ENCODE measurements around the gene CABP2. TPM values are rescaled to one million over a fixed set of nuclear protein-coding genes. Genes with fewer than 3 reads are reported as not detected.
A peak's percentile ranks its signal among the peaks of the same experiment; 100 is the strongest.
"Not testable (repeated sequence)": the region's sequence is repeated elsewhere in the genome, so short reads cannot be mapped to it uniquely, and the experiment has no call there.

The CABP2 gene
- total RNA-seq, 2 donors from 2014 or later: not detected

DNA sequence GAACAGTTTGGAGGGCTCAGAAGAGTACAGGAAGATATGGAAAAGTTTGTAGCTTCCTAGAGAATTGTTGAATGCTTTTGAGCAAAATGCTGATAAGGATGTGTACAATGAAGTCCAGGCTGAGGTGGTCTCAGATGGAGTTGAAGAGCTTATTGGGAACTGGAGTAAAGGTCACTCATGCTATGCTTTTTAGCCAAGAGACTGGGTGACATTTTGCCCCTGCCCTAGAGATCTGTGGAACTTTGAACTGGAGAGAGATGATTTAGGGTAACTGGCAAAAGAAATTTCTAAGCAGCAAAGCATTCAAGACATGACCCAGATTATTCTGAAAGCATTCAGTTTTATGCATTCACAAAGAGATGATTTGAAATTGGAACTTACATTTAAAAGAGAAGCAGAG is 27.9 kb upstream of the CABP2 start:
- no peaks in the 10 kb centered on the region for H3K27me3 ChIP-seq
- DNase-seq: no peak
- no peaks in the 10 kb centered on the region for H3K36me3 ChIP-seq
- no peak overlapping the region for H3K27ac ChIP-seq
- TF ChIP-seq, protein P1, sequence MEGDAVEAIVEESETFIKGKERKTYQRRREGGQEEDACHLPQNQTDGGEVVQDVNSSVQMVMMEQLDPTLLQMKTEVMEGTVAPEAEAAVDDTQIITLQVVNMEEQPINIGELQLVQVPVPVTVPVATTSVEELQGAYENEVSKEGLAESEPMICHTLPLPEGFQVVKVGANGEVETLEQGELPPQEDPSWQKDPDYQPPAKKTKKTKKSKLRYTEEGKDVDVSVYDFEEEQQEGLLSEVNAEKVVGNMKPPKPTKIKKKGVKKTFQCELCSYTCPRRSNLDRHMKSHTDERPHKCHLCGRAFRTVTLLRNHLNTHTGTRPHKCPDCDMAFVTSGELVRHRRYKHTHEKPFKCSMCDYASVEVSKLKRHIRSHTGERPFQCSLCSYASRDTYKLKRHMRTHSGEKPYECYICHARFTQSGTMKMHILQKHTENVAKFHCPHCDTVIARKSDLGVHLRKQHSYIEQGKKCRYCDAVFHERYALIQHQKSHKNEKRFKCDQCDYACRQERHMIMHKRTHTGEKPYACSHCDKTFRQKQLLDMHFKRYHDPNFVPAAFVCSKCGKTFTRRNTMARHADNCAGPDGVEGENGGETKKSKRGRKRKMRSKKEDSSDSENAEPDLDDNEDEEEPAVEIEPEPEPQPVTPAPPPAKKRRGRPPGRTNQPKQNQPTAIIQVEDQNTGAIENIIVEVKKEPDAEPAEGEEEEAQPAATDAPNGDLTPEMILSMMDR (IDR thresholded peaks at IDR 0.05): no peak
- H3K4me1 ChIP-seq: no peaks in the 10 kb centered on the region
- no peak overlapping the region for H3K9ac ChIP-seq (ENCODE audit: low read depth in 2 of 2, low read length in 2 of 2)
- no peak overlapping the region for H3K4me3 ChIP-seq
- no peaks in the 10 kb centered on the region for H3K9me3 ChIP-seq
- intact Hi-C loops (cut with DNase I): no loop called here

DNA sequence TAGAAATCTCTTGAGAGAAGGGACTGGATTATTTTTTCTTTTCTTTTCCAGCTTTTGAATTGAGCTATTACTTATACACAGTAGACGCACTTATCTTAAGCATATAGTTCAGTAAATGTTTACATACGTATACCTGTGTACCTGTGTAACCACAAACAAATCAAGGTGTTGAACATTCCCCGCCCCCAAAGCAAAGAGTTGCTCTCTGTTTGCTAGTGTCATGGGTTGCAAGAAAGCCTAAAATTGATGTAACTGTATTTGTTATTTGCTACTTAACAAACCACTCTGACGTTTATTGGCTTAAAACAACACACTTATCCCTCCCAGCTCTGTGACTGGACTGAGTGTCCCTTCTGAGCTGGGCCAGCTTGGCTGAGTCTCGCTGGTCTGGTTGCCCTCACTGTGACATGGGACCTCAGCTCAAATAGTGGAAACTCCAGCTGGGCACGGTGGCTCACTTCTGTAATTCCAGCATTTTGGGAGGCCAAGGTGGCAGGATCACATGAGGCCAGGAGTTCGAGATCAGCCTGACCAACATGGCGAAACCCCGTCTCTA is 25.4 kb upstream of the CABP2 start:
- peaks cover 3% of the 10 kb centered on the region for H3K4me1 ChIP-seq
- no peak overlapping the region for H3K9ac ChIP-seq (ENCODE audit: low read depth in 2 of 2, low read length in 2 of 2)
- no peak for DNase-seq
- H3K4me3 ChIP-seq: no peak overlapping the region
- H3K27ac ChIP-seq: no peak overlapping the region
- no peaks in the 10 kb centered on the region for H3K36me3 ChIP-seq
- intact Hi-C loops (cut with DNase I): no loop called here
- H3K27me3 ChIP-seq: no peaks in the 10 kb centered on the region
- TF ChIP-seq, protein P1 (IDR thresholded peaks at IDR 0.05): no peak
- no peaks in the 10 kb centered on the region for H3K9me3 ChIP-seq

DNA sequence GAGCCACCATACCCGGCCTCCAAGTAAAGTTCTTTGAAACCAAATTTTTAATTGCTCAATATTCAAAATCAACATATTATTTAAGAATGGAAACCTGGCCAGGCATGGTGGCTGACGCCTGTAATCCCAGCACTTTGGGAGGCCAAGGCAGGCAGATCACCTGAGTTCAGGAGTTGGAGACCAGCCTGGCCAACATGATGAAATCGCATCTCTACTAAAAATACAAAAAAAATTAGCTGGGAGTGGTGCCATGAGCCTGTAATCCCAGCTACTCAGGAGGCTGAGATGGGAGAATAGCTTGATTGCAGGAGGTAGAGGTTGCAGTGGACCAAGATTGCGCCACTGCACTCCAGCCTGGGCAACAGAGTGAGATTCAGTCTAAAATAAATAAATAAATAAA is 24.9 kb upstream of the CABP2 start:
- H3K27ac ChIP-seq; H3K9ac ChIP-seq (ENCODE audit: low read depth in 2 of 2, low read length in 2 of 2); H3K4me3 ChIP-seq; H3K36me3 ChIP-seq; intact Hi-C loops (cut with DNase I); H3K27me3 ChIP-seq; DNase-seq; H3K9me3 ChIP-seq; H3K4me1 ChIP-seq: not testable (repeated sequence)

DNA sequence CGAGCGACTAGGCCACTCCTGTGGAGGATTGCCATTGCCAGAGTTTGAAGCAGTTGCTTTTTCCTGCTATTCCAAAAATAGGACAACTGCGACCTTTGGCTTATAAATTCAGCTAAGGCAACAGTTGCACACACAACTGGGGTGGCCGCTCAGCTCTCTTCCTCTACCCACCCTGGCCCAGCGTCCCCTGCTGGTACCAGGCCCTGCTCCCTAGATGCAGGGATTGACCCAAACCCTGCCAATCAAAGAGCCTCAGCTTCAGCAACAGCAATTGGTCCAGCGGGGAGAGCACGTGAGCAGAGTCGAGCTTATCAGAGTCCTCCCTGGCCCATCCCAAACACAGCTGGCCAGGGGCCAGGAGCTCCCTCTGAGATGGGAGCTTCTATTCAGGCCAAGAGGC is 22.0 kb upstream of the CABP2 start:
- H3K27me3 ChIP-seq: no peaks in the 10 kb centered on the region
- H3K9me3 ChIP-seq: no peaks in the 10 kb centered on the region
- TF ChIP-seq, protein P1 (IDR thresholded peaks at IDR 0.05): no peak
- DNase-seq: peak; percentile 88
- H3K9ac ChIP-seq (ENCODE audit: low read depth in 2 of 2, low read length in 2 of 2): peak overlapping the region in 1 of 2 donors; percentile 49
- H3K4me3 ChIP-seq: no peak overlapping the region
- H3K4me1 ChIP-seq: peaks cover 3% of the 10 kb centered on the region
- no peaks in the 10 kb centered on the region for H3K36me3 ChIP-seq
- peak overlapping the region; percentile 77 for H3K27ac ChIP-seq
- intact Hi-C loops (cut with DNase I): no loop called here

DNA sequence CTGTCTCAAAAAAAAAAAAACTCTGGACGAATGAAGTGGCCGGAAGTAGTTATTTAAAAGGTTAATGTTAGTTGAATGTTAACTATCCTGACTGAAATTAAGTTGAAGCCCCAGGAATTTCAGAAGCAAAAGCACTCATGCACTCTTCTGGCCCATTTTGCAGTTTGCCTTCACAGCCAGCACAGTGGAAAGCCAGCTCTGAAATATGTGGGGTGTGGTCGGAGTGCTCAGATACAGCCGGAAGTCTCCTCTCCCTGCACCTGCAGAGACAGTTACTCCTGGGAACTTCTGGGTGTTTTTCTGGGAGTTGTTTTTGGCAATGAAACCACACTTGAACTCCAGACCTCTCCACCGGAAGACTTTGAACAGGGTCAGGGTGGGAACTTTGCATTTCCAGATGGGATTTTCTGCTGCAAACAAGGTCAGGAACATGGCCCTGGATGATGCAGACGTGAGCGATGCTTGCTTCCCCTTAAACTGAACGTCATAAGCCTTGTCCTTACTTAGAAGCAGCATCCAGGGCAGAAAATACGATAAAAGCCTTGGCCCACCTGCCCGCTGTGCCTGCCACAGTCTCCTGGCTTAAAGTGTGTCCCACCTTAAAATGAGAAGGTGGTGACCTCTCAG is 21.5 kb upstream of the CABP2 start:
- Histone ChIP-seq H3K4me3 (no peak overlapping the region), H3K27ac (peak overlapping the region; percentile 77), H3K4me1 (peaks cover 3% of the 10 kb centered on the region), H3K36me3 (no peaks in the 10 kb centered on the region), H3K9ac (ENCODE audit: low read depth in 2 of 2, low read length in 2 of 2) (peak overlapping the region in 1 of 2 donors; percentile 49), H3K27me3 (no peaks in the 10 kb centered on the region), H3K9me3 (no peaks in the 10 kb centered on the region)
- TF ChIP-seq, protein P1 (IDR thresholded peaks at IDR 0.05): no peak
- DNase-seq: peak; percentile 80
- intact Hi-C loops (cut with DNase I): no loop called here

DNA sequence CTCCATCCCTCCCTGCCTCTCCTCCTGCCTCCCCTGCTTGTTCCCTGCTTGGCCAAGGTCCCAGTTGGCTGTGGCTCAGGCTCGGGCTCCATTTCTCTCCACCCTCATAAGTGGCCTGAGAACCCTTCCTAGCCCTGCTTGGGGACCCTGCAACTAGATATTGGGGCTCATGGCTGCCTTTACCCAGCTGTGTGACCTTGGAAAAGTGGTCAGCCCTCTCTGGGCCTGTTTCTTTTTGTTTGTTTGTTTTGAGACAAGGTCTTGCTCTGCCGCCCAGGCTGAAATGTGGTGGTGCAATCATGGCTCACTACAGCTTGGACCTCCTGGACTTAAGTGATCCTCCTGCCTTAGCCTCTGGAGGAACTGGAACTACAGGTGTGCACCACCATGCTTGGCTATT is 20.3 kb upstream of the CABP2 start:
- peak; percentile 53 for DNase-seq
- Histone ChIP-seq H3K9ac (ENCODE audit: low read depth in 2 of 2, low read length in 2 of 2) (peak overlapping the region; percentile 12 to 40), H3K27ac (peak overlapping the region; percentile 77), H3K9me3 (no peaks in the 10 kb centered on the region), H3K4me3 (no peak overlapping the region), H3K36me3 (no peaks in the 10 kb centered on the region), H3K4me1 (peaks cover 3% of the 10 kb centered on the region), H3K27me3 (no peaks in the 10 kb centered on the region)
- TF ChIP-seq, protein P1 (IDR thresholded peaks at IDR 0.05): no peak
- intact Hi-C loops (cut with DNase I): no loop called here
